Gastrocnemius medialis (tissue), 4 donors: ENCODE data around the gene MRPL20.

Experiments used
- POLR2A ChIP-seq, 2 donors: fragments of 450-650 bp; IDR thresholded peaks; one replicate each; pipeline ENCODE4 v1.6.1; 2017; ENCODE audit warnings: antibody characterized with exemption in 2 of 2, mild to moderate bottlenecking in 2 of 2, moderate library complexity in 2 of 2
- TF ChIP-seq, protein P1 (sequence below), 5 experiments: fragments of 450-650 bp in 3 of 5; fragments of 200-600 bp in 2 of 5; sonication (generic) in 2 of 5; IDR thresholded peaks in 4 of 5; conservative IDR thresholded peaks in 1 of 5; 1 replicate in 4 of 5; 2 replicates in 1 of 5; pipeline ENCODE4 v1.5.1; 2016 to 2019; ENCODE audit warnings: antibody characterized with exemption in 5 of 5, mild to moderate bottlenecking in 3 of 5, moderate library complexity in 3 of 5

DNA sequence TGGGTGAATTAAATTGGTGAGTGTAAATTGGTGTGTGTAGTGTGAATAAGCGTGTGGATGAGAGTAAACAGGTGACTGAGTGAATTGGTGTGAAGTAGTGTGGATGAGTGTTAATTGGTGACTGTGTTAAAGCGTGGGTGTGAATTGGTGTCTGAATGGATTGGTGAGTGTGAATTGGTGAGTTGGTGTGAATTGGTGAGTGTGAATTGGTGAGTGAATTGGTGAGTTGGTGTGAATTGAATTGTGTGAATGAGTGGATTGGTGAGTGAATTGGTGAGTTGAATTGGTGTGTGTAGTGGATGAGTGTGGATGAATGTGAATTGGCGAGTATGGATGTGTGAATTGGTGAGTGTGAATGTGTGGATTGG is 40.4 kb downstream of the MRPL20 start:
- TF ChIP-seq, protein P1, sequence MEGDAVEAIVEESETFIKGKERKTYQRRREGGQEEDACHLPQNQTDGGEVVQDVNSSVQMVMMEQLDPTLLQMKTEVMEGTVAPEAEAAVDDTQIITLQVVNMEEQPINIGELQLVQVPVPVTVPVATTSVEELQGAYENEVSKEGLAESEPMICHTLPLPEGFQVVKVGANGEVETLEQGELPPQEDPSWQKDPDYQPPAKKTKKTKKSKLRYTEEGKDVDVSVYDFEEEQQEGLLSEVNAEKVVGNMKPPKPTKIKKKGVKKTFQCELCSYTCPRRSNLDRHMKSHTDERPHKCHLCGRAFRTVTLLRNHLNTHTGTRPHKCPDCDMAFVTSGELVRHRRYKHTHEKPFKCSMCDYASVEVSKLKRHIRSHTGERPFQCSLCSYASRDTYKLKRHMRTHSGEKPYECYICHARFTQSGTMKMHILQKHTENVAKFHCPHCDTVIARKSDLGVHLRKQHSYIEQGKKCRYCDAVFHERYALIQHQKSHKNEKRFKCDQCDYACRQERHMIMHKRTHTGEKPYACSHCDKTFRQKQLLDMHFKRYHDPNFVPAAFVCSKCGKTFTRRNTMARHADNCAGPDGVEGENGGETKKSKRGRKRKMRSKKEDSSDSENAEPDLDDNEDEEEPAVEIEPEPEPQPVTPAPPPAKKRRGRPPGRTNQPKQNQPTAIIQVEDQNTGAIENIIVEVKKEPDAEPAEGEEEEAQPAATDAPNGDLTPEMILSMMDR (IDR thresholded peaks at IDR 0.05 in 4 of 5, conservative IDR thresholded peaks at IDR 0.05 in 1 of 5), result no peak
- TF ChIP-seq POLR2A (IDR thresholded peaks at IDR 0.05), result no peak
